CD4-positive, alpha-beta memory T cell (primary cell): Measurements from ENCODE around the gene MAST4. TPM values are rescaled to one million over a fixed set of nuclear protein-coding genes. Genes with fewer than 3 reads are reported as not detected.

Experiments
- CTCF ChIA-PET: fragments of 350-600 bp; sonication (Branson Sonifier 250); formaldehyde crosslinking; loops from one replicate; lab custom pipeline; 2021; ENCODE audit warnings: inconsistent platforms; ENCODE audit not compliant: partially characterized antibody; lab: Charles Lee
- POLR2A ChIA-PET: fragments of 350-600 bp; sonication (Branson Sonifier 250); formaldehyde crosslinking; loops from one replicate; lab custom pipeline; 2021; ENCODE audit not compliant: partially characterized antibody; lab: Charles Lee
- DNase-seq, 5 donors: peaks; one replicate each; pipeline versions ENCODE4 v3.0.0 to v3.0.0-alpha.2; 2020 to 2022; ENCODE audit warnings: mixed read lengths in 1 of 5
- H3K27ac ChIP-seq: one replicate; pipeline ENCODE4 v1.7.0; 2013; ENCODE audit warnings: low read depth, low read length
- H3K27me3 ChIP-seq: 2 replicates; pipeline ENCODE4 v1.7.0; 2013; ENCODE audit warnings: mild to moderate bottlenecking, low read length, moderate library complexity; ENCODE audit not compliant: insufficient read depth
- H3K36me3 ChIP-seq: 2 replicates; pipeline ENCODE4 v1.7.0; 2013; ENCODE audit warnings: mild to moderate bottlenecking, low read length, moderate library complexity; ENCODE audit not compliant: insufficient read depth
- H3K4me1 ChIP-seq: 2 replicates; pipeline ENCODE4 v1.7.0; 2013; ENCODE audit warnings: mild to moderate bottlenecking, low read length, moderate library complexity; ENCODE audit not compliant: insufficient read depth
- H3K4me3 ChIP-seq, 2 donors: one replicate each; pipeline ENCODE4 v1.7.0; 2013; ENCODE audit warnings: low read length in 2 of 2, mild to moderate bottlenecking in 1 of 2
- H3K9me3 ChIP-seq, 2 donors: one replicate each; pipeline ENCODE4 v1.7.0; 2013; ENCODE audit warnings: low read length in 2 of 2, control low read depth in 1 of 2; ENCODE audit not compliant: control insufficient read depth in 1 of 2
- H3K27ac Mint-ChIP-seq, 7 donors: one replicate each; pipeline ENCODE4 v1.8.0; 2020 to 2021; ENCODE audit warnings: mixed read lengths in 7 of 7, mild to moderate bottlenecking in 6 of 7, inconsistent platforms in 3 of 7, moderate library complexity in 3 of 7
- H3K27me3 Mint-ChIP-seq, 2 donors: one replicate each; pipeline ENCODE4 v1.8.0; 2020 to 2021; ENCODE audit warnings: mixed read lengths in 2 of 2
- H3K36me3 Mint-ChIP-seq, 2 donors: one replicate each; pipeline ENCODE4 v1.8.0; 2020 to 2021; ENCODE audit warnings: mixed read lengths in 2 of 2, inconsistent platforms in 1 of 2, mild to moderate bottlenecking in 1 of 2
- H3K4me1 Mint-ChIP-seq, 4 donors: one replicate each; pipeline ENCODE4 v1.8.0; 2020 to 2021; ENCODE audit warnings: mixed read lengths in 4 of 4, mild to moderate bottlenecking in 1 of 4
- H3K4me3 Mint-ChIP-seq, 8 donors: one replicate each; pipeline ENCODE4 v1.8.0; 2020 to 2021; ENCODE audit warnings: mixed read lengths in 8 of 8, mild to moderate bottlenecking in 7 of 8, moderate library complexity in 6 of 8, inconsistent platforms in 3 of 8
- H3K9me3 Mint-ChIP-seq, 8 donors: one replicate each; pipeline ENCODE4 v1.8.0; 2020 to 2021; ENCODE audit warnings: mixed read lengths in 8 of 8, mild to moderate bottlenecking in 5 of 8, inconsistent platforms in 3 of 8, moderate library complexity in 1 of 8
- intact Hi-C: fragments of 100-400 bp; cut with micrococcal nuclease; formaldehyde crosslinking; loops from one replicate; pipeline ENCODE4 v1.15.1; 2023
- polyA plus RNA-seq, 2 donors: library from polyadenylated mRNA; unstranded; fragments of 300-500 nt; fragmentation: Illumina TruSeq; gene quantifications; one replicate each; pipeline ENCODE4 v1.2.3, GENCODE V29; 2021
- total RNA-seq, 2 experiments: library from RNA; stranded (reverse); gene quantifications; one replicate each; pipeline ENCODE4 v1.2.3, GENCODE V29; 2021

The MAST4 gene
- total and polyA plus RNA-seq, 4 experiments from 2014 or later: 9.2 to 27.0 (median 21.3) TPM

- Mint-ChIP-seq H3K9me3 (no peaks in the 10 kb centered on the region), H3K27me3 (peaks cover 5 to 12% of the 10 kb centered on the region in 2 donors), H3K36me3 (no peaks in the 10 kb centered on the region), H3K27ac (no peak overlapping the region), H3K4me3 (no peak overlapping the region), H3K4me1 (no peaks in the 10 kb centered on the region)
- Histone ChIP-seq H3K4me3 (no peak overlapping the region), H3K27me3 (no peaks in the 10 kb centered on the region), H3K9me3 (no peaks in the 10 kb centered on the region), H3K4me1 (no peaks in the 10 kb centered on the region), H3K27ac (no peak overlapping the region), H3K36me3 (no peaks in the 10 kb centered on the region)
- DNase-seq: no peak
- ChIA-PET POLR2A (no interaction called here), CTCF (interaction anchor here (1.4 to 1.6 kb wide), 2 partner anchors 449 to 451 kb away, joined by 7 read pairs; no protein-coding TSS in a partner anchor)
- intact Hi-C loops: loop anchor here (5.0 kb wide), 1 partner anchor 1681 kb away; no protein-coding TSS in a partner anchor
These were observed 161.7 kb downstream of the MAST4 start for GRCh38 chr5:66757834-66758371.

GRCh38 chr5:66769030-66769733 is 173.0 kb downstream of the MAST4 start:
- Histone ChIP-seq H3K36me3 (no peaks in the 10 kb centered on the region), H3K9me3 (no peaks in the 10 kb centered on the region), H3K27ac (no peak overlapping the region), H3K4me1 (no peaks in the 10 kb centered on the region), H3K4me3 (no peak overlapping the region), H3K27me3 (no peaks in the 10 kb centered on the region)
- Mint-ChIP-seq H3K4me1 (no peaks in the 10 kb centered on the region), H3K9me3 (peaks cover 0 to 2% (median 0%) of the 10 kb centered on the region in 8 donors), H3K4me3 (no peak overlapping the region), H3K27me3 (peaks cover 3 to 8% of the 10 kb centered on the region in 2 donors), H3K27ac (no peak overlapping the region), H3K36me3 (no peaks in the 10 kb centered on the region)
- intact Hi-C loops: no loop called here
- ChIA-PET POLR2A (no interaction called here), CTCF (no interaction called here)
- DNase-seq: no peak

GRCh38 chr5:66769839-66770617 is 173.8 kb downstream of the MAST4 start:
- DNase-seq: no peak
- Mint-ChIP-seq H3K27me3 (peaks cover 2 to 8% of the 10 kb centered on the region in 2 donors), H3K4me3 (no peak overlapping the region), H3K4me1 (no peaks in the 10 kb centered on the region), H3K36me3 (no peaks in the 10 kb centered on the region), H3K27ac (no peak overlapping the region), H3K9me3 (peaks cover 0 to 2% (median 0%) of the 10 kb centered on the region in 8 donors)
- intact Hi-C loops: no loop called here
- Histone ChIP-seq H3K9me3 (no peaks in the 10 kb centered on the region), H3K27me3 (no peaks in the 10 kb centered on the region), H3K27ac (no peak overlapping the region), H3K36me3 (no peaks in the 10 kb centered on the region), H3K4me1 (no peaks in the 10 kb centered on the region), H3K4me3 (no peak overlapping the region)
- ChIA-PET CTCF (no interaction called here), POLR2A (no interaction called here)

GRCh38 chr5:66777868-66778267 is 181.7 kb downstream of the MAST4 start:
- Histone ChIP-seq H3K4me1 (no peaks in the 10 kb centered on the region), H3K9me3 (no peaks in the 10 kb centered on the region), H3K27me3 (no peaks in the 10 kb centered on the region), H3K36me3 (no peaks in the 10 kb centered on the region), H3K4me3 (no peak overlapping the region), H3K27ac (no peak overlapping the region)
- intact Hi-C loops: no loop called here
- Mint-ChIP-seq H3K36me3 (no peaks in the 10 kb centered on the region), H3K4me1 (no peaks in the 10 kb centered on the region), H3K9me3 (peaks cover 0 to 2% (median 0%) of the 10 kb centered on the region in 8 donors), H3K4me3 (no peak overlapping the region), H3K27ac (no peak overlapping the region), H3K27me3 (peaks cover 2 to 4% of the 10 kb centered on the region in 2 donors)
- no peak for DNase-seq
- ChIA-PET POLR2A (no interaction called here), CTCF (interaction anchor here (0.5 kb wide), 1 partner anchor 1975 kb away, joined by 3 read pairs; no protein-coding TSS in a partner anchor)

GRCh38 chr5:66779528-66779927 is 183.3 kb downstream of the MAST4 start:
- no peak overlapping the region for H3K4me3 ChIP-seq
- Mint-ChIP-seq H3K4me3 (no peak overlapping the region), H3K27me3 (peaks cover 5 to 6% of the 10 kb centered on the region in 2 donors), H3K9me3 (peaks cover 0 to 2% (median 0%) of the 10 kb centered on the region in 8 donors), H3K4me1 (no peaks in the 10 kb centered on the region), H3K36me3 (no peaks in the 10 kb centered on the region), H3K27ac (no peak overlapping the region)
- POLR2A ChIA-PET: no interaction called here
- no peaks in the 10 kb centered on the region for H3K4me1 ChIP-seq
- intact Hi-C loops: no loop called here
- DNase-seq: no peak
- no peaks in the 10 kb centered on the region for H3K9me3 ChIP-seq
- H3K27ac ChIP-seq: no peak overlapping the region
- H3K36me3 ChIP-seq: no peaks in the 10 kb centered on the region
- CTCF ChIA-PET: no interaction called here
- H3K27me3 ChIP-seq: no peaks in the 10 kb centered on the region

- H3K4me1 ChIP-seq: no peaks in the 10 kb centered on the region
- ChIA-PET CTCF (no interaction called here), POLR2A (no interaction called here)
- no peaks in the 10 kb centered on the region for H3K27me3 ChIP-seq
- no peaks in the 10 kb centered on the region for H3K36me3 ChIP-seq
- Mint-ChIP-seq H3K27ac (no peak overlapping the region), H3K36me3 (no peaks in the 10 kb centered on the region), H3K27me3 (peaks cover under 1 to 5% of the 10 kb centered on the region in 2 donors), H3K4me1 (no peaks in the 10 kb centered on the region), H3K4me3 (no peak overlapping the region), H3K9me3 (no peaks in the 10 kb centered on the region)
- no peaks in the 10 kb centered on the region for H3K9me3 ChIP-seq
- no peak for DNase-seq
- intact Hi-C loops: no loop called here
- no peak overlapping the region for H3K4me3 ChIP-seq
- no peak overlapping the region for H3K27ac ChIP-seq
These were observed 192.4 kb downstream of the MAST4 start for GRCh38 chr5:66788556-66788955.

GRCh38 chr5:66789434-66789833 is 193.2 kb downstream of the MAST4 start:
- H3K9me3 Mint-ChIP-seq: no peaks in the 10 kb centered on the region
- no peaks in the 10 kb centered on the region for H3K36me3 Mint-ChIP-seq
- intact Hi-C loops: no loop called here
- no peaks in the 10 kb centered on the region for H3K27me3 ChIP-seq
- no peaks in the 10 kb centered on the region for H3K9me3 ChIP-seq
- H3K27ac ChIP-seq: no peak overlapping the region
- no peak for DNase-seq
- no peaks in the 10 kb centered on the region for H3K4me1 ChIP-seq
- CTCF ChIA-PET: no interaction called here
- no peaks in the 10 kb centered on the region for H3K36me3 ChIP-seq
- peaks cover 0 to 6% of the 10 kb centered on the region in 2 donors for H3K27me3 Mint-ChIP-seq
- no peak overlapping the region for H3K27ac Mint-ChIP-seq
- POLR2A ChIA-PET: no interaction called here
- no peaks in the 10 kb centered on the region for H3K4me1 Mint-ChIP-seq
- H3K4me3 ChIP-seq: no peak overlapping the region
- H3K4me3 Mint-ChIP-seq: no peak overlapping the region
